A673 (cell line): Measurements from ENCODE around the gene CHTF18. TPM values are rescaled to one million over a fixed set of nuclear protein-coding genes. Genes with fewer than 3 reads are reported as not detected.

Experiments
- Bru-seq: library from RNA; stranded (reverse); fragments of 400-500 nt; gene quantifications from one replicate; lab custom pipeline; 2021; lab: Mats Ljungman, UMichigan
- BruChase-seq, 2 experiments: library from RNA; stranded (reverse); fragments of 400-500 nt; gene quantifications; one replicate each; lab custom pipeline; 2021; lab: Mats Ljungman, UMichigan
- BruUV-seq: library from RNA; stranded (reverse); fragments of 400-500 nt; replicated peaks from 2 replicates; lab custom pipeline; 2021; lab: Mats Ljungman, UMichigan
- CTCF ChIA-PET: fragments of 300-600 bp; sonication (Branson Sonifier 250); formaldehyde crosslinking; loops from one replicate; lab custom pipeline; 2022; ENCODE audit warnings: antibody characterized with exemption; lab: Charles Lee
- POLR2A ChIA-PET: fragments of 300-600 bp; sonication (Branson Sonifier 250); formaldehyde crosslinking; loops from one replicate; lab custom pipeline; 2022; ENCODE audit warnings: antibody characterized with exemption; ENCODE audit not compliant: low non-redundant PET; lab: Charles Lee
- DNase-seq: peaks from one replicate; pipeline ENCODE4 v3.0.0-alpha.2; 2015; ENCODE audit warnings: low spot score
- H3K27ac ChIP-seq: fragments of 200-600 bp; sonication (generic); 2 replicates; pipeline ENCODE4 v1.5.1; 2016; ENCODE audit warnings: mixed run types, low read depth, mild to moderate bottlenecking, mixed read lengths, antibody characterized with exemption, low read length; ENCODE audit not compliant: poor library complexity, severe bottlenecking
- H3K27me3 ChIP-seq: fragments of 200-600 bp; sonication (generic); replicated peaks from 2 replicates; pipeline ENCODE4 v1.6.1; 2017; ENCODE audit warnings: mixed run types, low read depth, mild to moderate bottlenecking, mixed read lengths, antibody characterized with exemption, low read length; ENCODE audit not compliant: insufficient read depth, poor library complexity
- H3K36me3 ChIP-seq: fragments of 200-600 bp; sonication (generic); 2 replicates; pipeline ENCODE4 v1.6.1; 2016; ENCODE audit warnings: mixed run types, mild to moderate bottlenecking, mixed read lengths, antibody characterized with exemption, low read length; ENCODE audit not compliant: insufficient read depth, poor library complexity, severe bottlenecking
- H3K4me1 ChIP-seq: fragments of 200-600 bp; sonication (generic); 2 replicates; pipeline ENCODE4 v1.6.1; 2017; ENCODE audit warnings: mixed run types, mild to moderate bottlenecking, mixed read lengths, antibody characterized with exemption, low read length; ENCODE audit not compliant: insufficient read depth, poor library complexity, severe bottlenecking
- H3K4me3 ChIP-seq: fragments of 200-600 bp; sonication (generic); 2 replicates; pipeline ENCODE4 v1.5.1; 2016; ENCODE audit warnings: low read depth, mixed run types, mild to moderate bottlenecking, mixed read lengths, low read length; ENCODE audit not compliant: poor library complexity, severe bottlenecking
- H3K9me3 ChIP-seq: fragments of 200-600 bp; sonication (generic); 2 replicates; pipeline ENCODE4 v1.6.1; 2016; ENCODE audit warnings: mixed run types, low read depth, mild to moderate bottlenecking, mixed read lengths, antibody characterized with exemption, low read length; ENCODE audit not compliant: poor library complexity, severe bottlenecking
- EZH2 ChIP-seq: fragments of 200-600 bp; sonication (generic); IDR thresholded peaks from 2 replicates; pipeline ENCODE4 v1.6.1; 2017; ENCODE audit warnings: borderline replicate concordance, low read depth, mild to moderate bottlenecking, mixed read lengths, antibody characterized with exemption, low read length; ENCODE audit not compliant: poor library complexity, severe bottlenecking
- intact Hi-C: fragments of 100-400 bp; cut with micrococcal nuclease; formaldehyde crosslinking; loops from one replicate; pipeline ENCODE4 v1.10.0; 2022; ENCODE audit not compliant: unreplicated experiment
- long read RNA-seq: library from polyadenylated mRNA; stranded (forward); transcript quantifications from one replicate; pipeline ENCODE4 v2.0.0, GENCODE V29; 2022
- total RNA-seq: library from RNA; stranded (reverse); gene quantifications from 2 replicates; pipeline ENCODE4 v1.2.3, GENCODE V29; 2021
- TF ChIP-seq, protein P1 (sequence below): fragments of 300-800, 200-600 bp; sonication (generic); conservative IDR thresholded peaks from 2 replicates; pipeline ENCODE4 v1.5.1; 2017; ENCODE audit warnings: low read depth, mild to moderate bottlenecking, antibody characterized with exemption, low read length, moderate library complexity, mixed read lengths

The CHTF18 gene
- total RNA-seq (124 and 125 TPM in 2 replicates), Bru-seq, nascent RNA (percentile 58 among the genes with signal in this experiment), BruChase-seq, experiment 1, labeled RNA remaining after a 2-hour chase (percentile 61 among the genes with signal in this experiment), BruChase-seq, experiment 2, labeled RNA remaining after a 6-hour chase (percentile 80 among the genes with signal in this experiment)
- long read RNA-seq, transcript CHTF18-201 (22 exons, 3,090 nt): major isoform, 41 of 211 reads
- long read RNA-seq, partial matches to known transcripts: 66 of 211 reads
- long read RNA-seq, other reads (novel, unspliced or antisense): 102 of 211 reads

- H3K27ac ChIP-seq: peak within 1 kb of the TSS; percentile 83
- peaks cover 37% of the 10 kb centered on the region for H3K36me3 ChIP-seq
- TF ChIP-seq, protein P1, sequence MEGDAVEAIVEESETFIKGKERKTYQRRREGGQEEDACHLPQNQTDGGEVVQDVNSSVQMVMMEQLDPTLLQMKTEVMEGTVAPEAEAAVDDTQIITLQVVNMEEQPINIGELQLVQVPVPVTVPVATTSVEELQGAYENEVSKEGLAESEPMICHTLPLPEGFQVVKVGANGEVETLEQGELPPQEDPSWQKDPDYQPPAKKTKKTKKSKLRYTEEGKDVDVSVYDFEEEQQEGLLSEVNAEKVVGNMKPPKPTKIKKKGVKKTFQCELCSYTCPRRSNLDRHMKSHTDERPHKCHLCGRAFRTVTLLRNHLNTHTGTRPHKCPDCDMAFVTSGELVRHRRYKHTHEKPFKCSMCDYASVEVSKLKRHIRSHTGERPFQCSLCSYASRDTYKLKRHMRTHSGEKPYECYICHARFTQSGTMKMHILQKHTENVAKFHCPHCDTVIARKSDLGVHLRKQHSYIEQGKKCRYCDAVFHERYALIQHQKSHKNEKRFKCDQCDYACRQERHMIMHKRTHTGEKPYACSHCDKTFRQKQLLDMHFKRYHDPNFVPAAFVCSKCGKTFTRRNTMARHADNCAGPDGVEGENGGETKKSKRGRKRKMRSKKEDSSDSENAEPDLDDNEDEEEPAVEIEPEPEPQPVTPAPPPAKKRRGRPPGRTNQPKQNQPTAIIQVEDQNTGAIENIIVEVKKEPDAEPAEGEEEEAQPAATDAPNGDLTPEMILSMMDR: no peak
- no peak for TF ChIP-seq EZH2
- peaks cover under 1% of the 10 kb centered on the region for H3K27me3 ChIP-seq
- BruUV-seq: TSS peak; percentile 80
- peaks cover 8% of the 10 kb centered on the region for H3K4me1 ChIP-seq
- POLR2A ChIA-PET: interaction anchor here (0.6 to 0.8 kb wide), 2 partner anchors 13 to 404 kb away, joined by 4 to 12 read pairs; no protein-coding TSS in a partner anchor
- CTCF ChIA-PET: interaction anchor here (1.4 kb wide), 1 partner anchor 69 kb away, joined by 5 read pairs; no protein-coding TSS in a partner anchor
- no peaks in the 10 kb centered on the region for H3K9me3 ChIP-seq
- H3K4me3 ChIP-seq: peak within 1 kb of the TSS; percentile 72
- intact Hi-C loops: loop anchor here (5.0 kb wide), 1 partner anchor 76 kb away; no protein-coding TSS in a partner anchor
- DNase-seq: peak; percentile 95
Measured at GRCh38 chr16:788399-789126, at the start of gene CHTF18. TSS of gene CHTF18 (plus strand) at chr16:788620. CDS start at chr16:788685, 65 bp downstream.

DNA sequence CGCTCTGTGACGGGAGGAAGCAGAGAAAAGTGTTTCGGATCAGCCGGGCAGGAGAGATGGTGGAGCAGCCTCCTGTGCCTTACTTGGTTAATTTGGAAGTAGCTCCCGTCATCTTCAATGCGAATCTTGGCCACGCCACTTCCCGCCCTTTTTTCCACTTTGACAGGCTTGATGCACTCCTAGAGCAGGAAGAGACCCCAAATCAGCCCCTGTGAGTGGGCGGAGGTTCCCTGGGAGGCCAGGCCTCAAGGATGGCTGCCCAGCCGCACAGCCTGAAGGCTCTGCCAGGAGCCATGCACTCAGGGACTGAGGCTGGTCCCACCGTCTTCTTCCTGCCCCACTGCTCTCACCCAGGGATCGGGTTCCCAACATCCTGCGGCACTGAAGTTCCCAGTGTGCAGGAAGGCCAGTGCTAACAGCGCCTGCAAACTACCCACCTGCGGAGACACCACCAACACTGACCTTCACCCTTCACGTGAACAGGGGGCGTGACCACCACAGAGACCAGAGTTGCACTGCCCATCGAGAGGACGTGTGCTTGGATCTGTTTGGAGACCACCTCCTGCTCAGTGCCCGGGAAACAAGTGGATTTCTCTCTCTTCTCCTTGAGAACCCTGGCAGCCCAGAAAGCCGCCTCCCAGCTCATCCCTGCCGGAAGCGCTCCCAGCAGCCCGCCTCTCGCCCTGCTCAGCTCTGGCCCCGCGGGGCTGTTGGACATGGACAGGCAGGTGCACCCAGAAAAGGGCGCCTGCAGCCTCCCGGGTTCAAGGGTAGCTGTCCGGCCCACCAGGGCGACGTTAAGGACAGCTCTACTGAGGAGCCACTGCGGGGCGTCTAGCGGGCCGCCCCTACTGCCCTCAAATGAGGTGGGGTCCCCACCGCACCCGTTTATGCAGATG, 48.6 kb upstream of the CHTF18 start:
- H3K27me3 ChIP-seq: no peaks in the 10 kb centered on the region
- POLR2A ChIA-PET: interaction anchor here (0.6 kb wide), 1 partner anchor 31 kb away, joined by 4 read pairs; no protein-coding TSS in a partner anchor
- DNase-seq: no peak
- peak overlapping the region; percentile 83 for H3K27ac ChIP-seq
- intact Hi-C loops: no loop called here
- no TSS peak for BruUV-seq
- H3K9me3 ChIP-seq: no peaks in the 10 kb centered on the region
- TF ChIP-seq EZH2: no peak
- TF ChIP-seq, protein P1: no peak
- peaks cover 5% of the 10 kb centered on the region for H3K4me1 ChIP-seq
- CTCF ChIA-PET: interaction anchor here (0.6 kb wide), 1 partner anchor 64 kb away, joined by 5 read pairs; no protein-coding TSS in a partner anchor
- peaks cover 11% of the 10 kb centered on the region for H3K36me3 ChIP-seq
- H3K4me3 ChIP-seq: peak overlapping the region; percentile 100

GRCh38 chr16:740459-740763, 48.0 kb upstream of the CHTF18 start:
- intact Hi-C loops: no loop called here
- BruUV-seq: no TSS peak
- H3K36me3 ChIP-seq: peaks cover 11% of the 10 kb centered on the region

More at GRCh38 chr16:740459-740763, 48.0 kb upstream of the CHTF18 start:
- no peak for DNase-seq
- Histone ChIP-seq H3K9me3 (no peaks in the 10 kb centered on the region), H3K4me1 (peaks cover 5% of the 10 kb centered on the region), H3K27ac (peak overlapping the region; percentile 83), H3K4me3 (peak overlapping the region; percentile 100), H3K27me3 (no peaks in the 10 kb centered on the region)
- TF ChIP-seq, protein P1: no peak
- CTCF ChIA-PET: no interaction called here
- POLR2A ChIA-PET: no interaction called here
